ENCODE results near the gene ARHGAP24. TPM values are rescaled to one million over a fixed set of nuclear protein-coding genes. Genes with fewer than 3 reads are reported as not detected.
A peak's percentile ranks its signal among the peaks of the same experiment; 100 is the strongest.
"Not testable (repeated sequence)": the region's sequence is repeated elsewhere in the genome, so short reads cannot be mapped to it uniquely, and the experiment has no call there.

The ARHGAP24 gene
- total and polyA plus RNA-seq, 3 experiments from 2014 or later: not detected

GRCh38 chr4:85963231-85963630 is 488.3 kb downstream of the ARHGAP24 start:
- H3K4me3 Mint-ChIP-seq: no peak overlapping the region
- Histone ChIP-seq H3K9me3 (ENCODE audit: low read length) (no peaks in the 10 kb centered on the region), H3K27me3 (ENCODE audit: insufficient read depth, low read length, poor library complexity, severe bottlenecking) (no peaks in the 10 kb centered on the region), H3K4me1 (ENCODE audit: insufficient read depth, low read length) (no peaks in the 10 kb centered on the region), H3K36me3 (ENCODE audit: insufficient read depth, low read length) (no peaks in the 10 kb centered on the region), H3K4me3 (ENCODE audit: low read length) (no peak overlapping the region), H3K27ac (ENCODE audit: low read depth, low read length) (no peak overlapping the region)
- H3K27ac Mint-ChIP-seq: no peak overlapping the region
- H3K27me3 Mint-ChIP-seq: no peaks in the 10 kb centered on the region
- H3K9me3 Mint-ChIP-seq: peaks cover 0 to 4% (median 2%) of the 10 kb centered on the region in 5 donors
- H3K4me1 Mint-ChIP-seq: no peaks in the 10 kb centered on the region
- no peak for DNase-seq
- H3K36me3 Mint-ChIP-seq: no peaks in the 10 kb centered on the region
- POLR2A ChIA-PET: no interaction called here
- CTCF ChIA-PET: no interaction called here

GRCh38 chr4:85964298-85964697 is 489.3 kb downstream of the ARHGAP24 start:
- POLR2A ChIA-PET: no interaction called here
- DNase-seq: no peak

GRCh38 chr4:85965017-85965416 is 490.1 kb downstream of the ARHGAP24 start:
- POLR2A ChIA-PET: not testable (repeated sequence)

More at GRCh38 chr4:85964298-85964697, 489.3 kb downstream of the ARHGAP24 start:
- Histone ChIP-seq H3K36me3 (ENCODE audit: insufficient read depth, low read length) (no peaks in the 10 kb centered on the region), H3K27ac (ENCODE audit: low read depth, low read length) (no peak overlapping the region), H3K9me3 (ENCODE audit: low read length) (no peaks in the 10 kb centered on the region), H3K4me1 (ENCODE audit: insufficient read depth, low read length) (no peaks in the 10 kb centered on the region), H3K27me3 (ENCODE audit: insufficient read depth, low read length, poor library complexity, severe bottlenecking) (no peaks in the 10 kb centered on the region), H3K4me3 (ENCODE audit: low read length) (no peak overlapping the region)
- Mint-ChIP-seq H3K4me3 (no peak overlapping the region), H3K27me3 (no peaks in the 10 kb centered on the region), H3K4me1 (no peaks in the 10 kb centered on the region), H3K36me3 (no peaks in the 10 kb centered on the region), H3K9me3 (peaks cover 0 to 2% (median 0%) of the 10 kb centered on the region in 5 donors), H3K27ac (no peak overlapping the region)
- CTCF ChIA-PET: no interaction called here

GRCh38 chr4:85965529-85965928 is 490.6 kb downstream of the ARHGAP24 start:
- Mint-ChIP-seq H3K4me1 (no peaks in the 10 kb centered on the region), H3K9me3 (peaks cover 0 to 2% (median 0%) of the 10 kb centered on the region in 5 donors), H3K27ac (peak overlapping the region in 1 of 8 donors; percentile 9), H3K27me3 (no peaks in the 10 kb centered on the region), H3K36me3 (no peaks in the 10 kb centered on the region), H3K4me3 (no peak overlapping the region)
- no peaks in the 10 kb centered on the region for H3K27me3 ChIP-seq (ENCODE audit: insufficient read depth, low read length, poor library complexity, severe bottlenecking)
- H3K9me3 ChIP-seq (ENCODE audit: low read length): no peaks in the 10 kb centered on the region
- no peaks in the 10 kb centered on the region for H3K36me3 ChIP-seq (ENCODE audit: insufficient read depth, low read length)
- no peak for DNase-seq
- ChIA-PET POLR2A (no interaction called here), CTCF (no interaction called here)
- H3K4me3 ChIP-seq (ENCODE audit: low read length): no peak overlapping the region
- H3K27ac ChIP-seq (ENCODE audit: low read depth, low read length): no peak overlapping the region
- H3K4me1 ChIP-seq (ENCODE audit: insufficient read depth, low read length): no peaks in the 10 kb centered on the region

More at GRCh38 chr4:85965017-85965416, 490.1 kb downstream of the ARHGAP24 start:
- H3K9me3 Mint-ChIP-seq; H3K36me3 ChIP-seq (ENCODE audit: insufficient read depth, low read length); H3K4me3 Mint-ChIP-seq; H3K9me3 ChIP-seq (ENCODE audit: low read length); H3K4me1 ChIP-seq (ENCODE audit: insufficient read depth, low read length); CTCF ChIA-PET; H3K4me1 Mint-ChIP-seq; H3K27me3 Mint-ChIP-seq; H3K27me3 ChIP-seq (ENCODE audit: insufficient read depth, low read length, poor library complexity, severe bottlenecking); H3K36me3 Mint-ChIP-seq; DNase-seq; H3K4me3 ChIP-seq (ENCODE audit: low read length); H3K27ac ChIP-seq (ENCODE audit: low read depth, low read length): not testable (repeated sequence)
- H3K27ac Mint-ChIP-seq: peak overlapping the region in 1 of 8 donors; percentile 9

- Histone ChIP-seq H3K27ac (ENCODE audit: low read depth, low read length) (no peak overlapping the region), H3K27me3 (ENCODE audit: insufficient read depth, low read length, poor library complexity, severe bottlenecking) (no peaks in the 10 kb centered on the region), H3K36me3 (ENCODE audit: insufficient read depth, low read length) (no peaks in the 10 kb centered on the region), H3K4me1 (ENCODE audit: insufficient read depth, low read length) (no peaks in the 10 kb centered on the region), H3K4me3 (ENCODE audit: low read length) (no peak overlapping the region), H3K9me3 (ENCODE audit: low read length) (no peaks in the 10 kb centered on the region)
- H3K27me3 Mint-ChIP-seq: no peaks in the 10 kb centered on the region
- ChIA-PET CTCF (no interaction called here), POLR2A (no interaction called here)
- H3K9me3 Mint-ChIP-seq: peaks cover 0 to 2% (median 0%) of the 10 kb centered on the region in 5 donors
- no peak overlapping the region for H3K4me3 Mint-ChIP-seq
- DNase-seq: no peak
- H3K27ac Mint-ChIP-seq: no peak overlapping the region
- no peaks in the 10 kb centered on the region for H3K36me3 Mint-ChIP-seq
- H3K4me1 Mint-ChIP-seq: no peaks in the 10 kb centered on the region
Observed at GRCh38 chr4:85966373-85966772, 491.4 kb downstream of the ARHGAP24 start.

- ChIA-PET CTCF (no interaction called here), POLR2A (no interaction called here)
- no peaks in the 10 kb centered on the region for H3K36me3 Mint-ChIP-seq
- no peaks in the 10 kb centered on the region for H3K9me3 ChIP-seq (ENCODE audit: low read length)
- H3K4me1 ChIP-seq (ENCODE audit: insufficient read depth, low read length): no peaks in the 10 kb centered on the region
- H3K27me3 ChIP-seq (ENCODE audit: insufficient read depth, low read length, poor library complexity, severe bottlenecking): no peaks in the 10 kb centered on the region
- H3K27me3 Mint-ChIP-seq: no peaks in the 10 kb centered on the region
- DNase-seq: no peak
- H3K36me3 ChIP-seq (ENCODE audit: insufficient read depth, low read length): no peaks in the 10 kb centered on the region
- peaks cover 0 to 3% (median 0%) of the 10 kb centered on the region in 5 donors for H3K9me3 Mint-ChIP-seq
- no peak overlapping the region for H3K4me3 Mint-ChIP-seq
- no peak overlapping the region for H3K4me3 ChIP-seq (ENCODE audit: low read length)
- no peaks in the 10 kb centered on the region for H3K4me1 Mint-ChIP-seq
- no peak overlapping the region for H3K27ac Mint-ChIP-seq
- no peak overlapping the region for H3K27ac ChIP-seq (ENCODE audit: low read depth, low read length)
Observed at GRCh38 chr4:85967872-85968271, 492.9 kb downstream of the ARHGAP24 start.

GRCh38 chr4:85968945-85969819 is 494.2 kb downstream of the ARHGAP24 start:
- Histone ChIP-seq H3K27ac (ENCODE audit: low read depth, low read length) (no peak overlapping the region), H3K4me3 (ENCODE audit: low read length) (no peak overlapping the region), H3K4me1 (ENCODE audit: insufficient read depth, low read length) (no peaks in the 10 kb centered on the region), H3K9me3 (ENCODE audit: low read length) (no peaks in the 10 kb centered on the region), H3K27me3 (ENCODE audit: insufficient read depth, low read length, poor library complexity, severe bottlenecking) (no peaks in the 10 kb centered on the region), H3K36me3 (ENCODE audit: insufficient read depth, low read length) (no peaks in the 10 kb centered on the region)
- H3K4me3 Mint-ChIP-seq: no peak overlapping the region
- CTCF ChIA-PET: no interaction called here
- H3K9me3 Mint-ChIP-seq: peaks cover 0 to 3% (median 0%) of the 10 kb centered on the region in 5 donors
- no peaks in the 10 kb centered on the region for H3K4me1 Mint-ChIP-seq
- H3K27me3 Mint-ChIP-seq: no peaks in the 10 kb centered on the region
- POLR2A ChIA-PET: no interaction called here
- DNase-seq: no peak
- H3K36me3 Mint-ChIP-seq: no peaks in the 10 kb centered on the region
- no peak overlapping the region for H3K27ac Mint-ChIP-seq

GRCh38 chr4:85970535-85970934 is 495.6 kb downstream of the ARHGAP24 start:
- no peaks in the 10 kb centered on the region for H3K9me3 ChIP-seq (ENCODE audit: low read length)
- H3K4me1 ChIP-seq (ENCODE audit: insufficient read depth, low read length): no peaks in the 10 kb centered on the region
- Mint-ChIP-seq H3K27ac (no peak overlapping the region), H3K4me3 (no peak overlapping the region), H3K4me1 (no peaks in the 10 kb centered on the region), H3K27me3 (no peaks in the 10 kb centered on the region), H3K9me3 (peaks cover 0 to 3% (median 0%) of the 10 kb centered on the region in 5 donors), H3K36me3 (no peaks in the 10 kb centered on the region)
- ChIA-PET CTCF (no interaction called here), POLR2A (no interaction called here)
- no peaks in the 10 kb centered on the region for H3K27me3 ChIP-seq (ENCODE audit: insufficient read depth, low read length, poor library complexity, severe bottlenecking)
- DNase-seq: no peak
- no peaks in the 10 kb centered on the region for H3K36me3 ChIP-seq (ENCODE audit: insufficient read depth, low read length)
- H3K27ac ChIP-seq (ENCODE audit: low read depth, low read length): no peak overlapping the region
- H3K4me3 ChIP-seq (ENCODE audit: low read length): no peak overlapping the region
